ENCODE measurements around the gene ADAMTSL3. TPM values are rescaled to one million over a fixed set of nuclear protein-coding genes. Genes with fewer than 3 reads are reported as not detected.

ADAMTSL3 gene
- total and polyA plus RNA-seq, 2 of the 8 experiments (the other 6 are each of a cell fraction or from before 2014, with no cell fraction given), result 0.35 to 1.4 TPM

- H2BK120ac ChIP-seq (replicated peaks; ENCODE audit: low read depth, low read length), result no peak overlapping the region
- no peaks in the 10 kb centered on the region for H3K36me3 ChIP-seq (ENCODE audit: control insufficient read depth in 2 of 4, insufficient read depth in 4 of 4, low read length in 3 of 4)
- no peak overlapping the region for H2BK12ac ChIP-seq (ENCODE audit: low read depth, low read length)
- no peak overlapping the region for H3K14ac ChIP-seq (ENCODE audit: insufficient read length)
- no peak overlapping the region for H2BK15ac ChIP-seq (ENCODE audit: low read length)
- H3K27me3 ChIP-seq (replicated peaks in 1 of 4; ENCODE audit: control insufficient read depth in 3 of 4, extremely low read depth in 1 of 4, insufficient read depth in 3 of 4, low read length in 3 of 4), result no peaks in the 10 kb centered on the region
- peak overlapping the region in 1 of 2 experiments; percentile 40; a peak in 1 of 4 replicates for H3K4me2 ChIP-seq (ENCODE audit: insufficient read depth in 1 of 2, low read depth in 2 of 2, low read length in 2 of 2)
- H3K23ac ChIP-seq (ENCODE audit: insufficient read length), result no peak overlapping the region
- TF ChIP-seq RAD21 (IDR thresholded peaks at IDR 0.05 in 1 of 2, conservative IDR thresholded peaks at IDR 0.05 in 1 of 2; ENCODE audit: low read depth in 2 of 2, low read length in 2 of 2) (peak in 1 of 2 experiments; percentile 42; a peak in 3 of 4 replicates), SAP30 (IDR thresholded peaks at IDR 0.05; ENCODE audit: insufficient read depth, insufficient replicate concordance, low read length) (no peak), CTCF (IDR thresholded peaks at IDR 0.05; ENCODE audit: control extremely low read depth in 1 of 3, insufficient read depth in 1 of 3, low read depth in 1 of 3, low read length in 3 of 3) (peak; percentile 15 to 46 (median 42); a peak in 3 of 4 replicates)
- ChIA-PET CTCF (ENCODE audit: partially characterized antibody) (interaction anchor here (0.6 to 2.8 kb wide), 14 partner anchors 10 to 462 kb away, joined by 3 to 15 read pairs (median 4); no protein-coding TSS in a partner anchor), POLR2A (ENCODE audit: partially characterized antibody) (no interaction called here)
- H4K5ac ChIP-seq (ENCODE audit: insufficient read length, low read depth, low read length), result no peak overlapping the region
- H3K56ac ChIP-seq (replicated peaks; ENCODE audit: insufficient read length, low read depth, low read length), result no peak overlapping the region
- no peak overlapping the region for H3K9ac ChIP-seq (replicated peaks in 1 of 4; ENCODE audit: extremely low read depth in 1 of 4, low read depth in 3 of 4, low read length in 3 of 4)
- no peak overlapping the region for H3K18ac ChIP-seq (ENCODE audit: extremely low read depth, low read length)
- no peaks in the 10 kb centered on the region for H3K79me2 ChIP-seq (ENCODE audit: control insufficient read depth in 1 of 2, insufficient read depth in 2 of 2, low read length in 2 of 2)
- H3K23me2 ChIP-seq (ENCODE audit: low read depth, low read length), result peaks cover 2% of the 10 kb centered on the region; the same call in 1 of the 2 replicates
- H3K4me1 ChIP-seq (replicated peaks in 1 of 4; ENCODE audit: control insufficient read depth in 3 of 4, insufficient read depth in 4 of 4, low read length in 3 of 4), result no peaks in the 10 kb centered on the region
- no peak overlapping the region for H3K4ac ChIP-seq (replicated peaks; ENCODE audit: insufficient read length, low read depth, low read length)
- H3K9me3 ChIP-seq (ENCODE audit: insufficient read depth in 2 of 2, low read depth in 1 of 2, low read length in 1 of 2), result no peaks in the 10 kb centered on the region
- FAIRE-seq (no peak), DNase-seq (ENCODE audit: low read depth in 1 of 2, low spot score in 2 of 2) (no peak)
- no peak overlapping the region for H2AK5ac ChIP-seq (ENCODE audit: low read depth, low read length)
- WGBS, 2 experiments (ENCODE audit: extremely low coverage in 1 of 2, insufficient coverage in 1 of 2, insufficient read length in 1 of 2, insufficient replicate concordance in 2 of 2, low coverage in 1 of 2, low lambda C conversion rate in 2 of 2, missing lambda C conversion rate in 1 of 2), result 52% methylated on average over 6 of the region's 6 CpGs; no CpG with 5 or more reads in 1 of the 2 experiments
- no peak overlapping the region for H3K27ac ChIP-seq (ENCODE audit: low read depth, low read length)
- H4K20me1 ChIP-seq (replicated peaks in 1 of 2; ENCODE audit: control insufficient read depth in 1 of 2, insufficient read depth in 2 of 2, low read length in 2 of 2), result no peaks in the 10 kb centered on the region
- H3K4me3 ChIP-seq (ENCODE audit: extremely low read depth in 1 of 4, insufficient read depth in 2 of 4, low read depth in 3 of 4, low read length in 4 of 4), result no peak overlapping the region
- no peaks in the 10 kb centered on the region for H3K79me1 ChIP-seq (ENCODE audit: low read depth, low read length)
- H2AFZ ChIP-seq (ENCODE audit: low read length), result 0 out of 2 replicates have a peak overlapping the region, but pooled peaks have one; percentile 54
- H4K91ac ChIP-seq (replicated peaks; ENCODE audit: insufficient read length, low read length), result no peak overlapping the region
- no peak overlapping the region for H2BK5ac ChIP-seq (ENCODE audit: low read depth, low read length)
- no peak overlapping the region for H4K8ac ChIP-seq (ENCODE audit: extremely low read depth, insufficient read depth, low read length)
- H2BK20ac ChIP-seq (ENCODE audit: low read length), result no peak overlapping the region
These were observed 188.4 kb downstream of the ADAMTSL3 start for GRCh38 chr15:83842281-83842680.
